GM19452 (cell line): ENCODE measurements around the gene QPRT.
"Not testable (repeated sequence)": the region's sequence is repeated elsewhere in the genome, so short reads cannot be mapped to it uniquely, and the experiment has no call there.

ENCODE experiments used
- ATAC-seq: cut with Tn5 transposase; IDR thresholded peaks from one replicate; pipeline ENCODE4 v1.9.1; 2021; ENCODE audit not compliant: unreplicated experiment

The QPRT gene

GRCh38 chr16:29689490-29690351 lies 10.7 kb downstream of the QPRT start:
- not testable (repeated sequence) for ATAC-seq

GRCh38 chr16:29692606-29693005 lies 13.6 kb downstream of the QPRT start:
- not testable (repeated sequence) for ATAC-seq

GRCh38 chr16:29694384-29695195 lies 15.6 kb downstream of the QPRT start:
- no peak for ATAC-seq

- ATAC-seq = not testable (repeated sequence)
These were observed 16.7 kb downstream of the QPRT start for GRCh38 chr16:29695675-29696074.

GRCh38 chr16:29696881-29697331 lies 17.9 kb downstream of the QPRT start:
- ATAC-seq = no peak

GRCh38 chr16:29697391-29697790 lies 18.4 kb downstream of the QPRT start:
- ATAC-seq = no peak

- ATAC-seq = no peak
These were observed 19.1 kb downstream of the QPRT start for GRCh38 chr16:29698042-29698441.

GRCh38 chr16:29698484-29699323 lies 19.7 kb downstream of the QPRT start:
- no peak for ATAC-seq

- ATAC-seq = no peak
These were observed 20.6 kb downstream of the QPRT start for GRCh38 chr16:29699324-29700219.

- ATAC-seq = no peak
These were observed 21.4 kb downstream of the QPRT start for GRCh38 chr16:29700253-29700987.

- no peak for ATAC-seq
These were observed 22.2 kb downstream of the QPRT start for GRCh38 chr16:29701214-29701555.

- peak; percentile 46 for ATAC-seq
These were observed 23.3 kb downstream of the QPRT start for GRCh38 chr16:29702269-29702668.

- ATAC-seq = no peak
These were observed 26.1 kb downstream of the QPRT start for GRCh38 chr16:29705030-29705429.

- not testable (repeated sequence) for ATAC-seq
These were observed 28.2 kb downstream of the QPRT start for GRCh38 chr16:29707160-29707559.

- no peak for ATAC-seq
These were observed 30.1 kb downstream of the QPRT start for GRCh38 chr16:29708917-29709600.

- ATAC-seq = not testable (repeated sequence)
These were observed 30.7 kb downstream of the QPRT start for GRCh38 chr16:29709657-29710056.

GRCh38 chr16:29710227-29711219 lies 31.5 kb downstream of the QPRT start:
- ATAC-seq = no peak

- no peak for ATAC-seq
These were observed 33.8 kb downstream of the QPRT start for GRCh38 chr16:29712809-29713208.
